Measurements from ENCODE around the gene PEAR1.

DNA sequence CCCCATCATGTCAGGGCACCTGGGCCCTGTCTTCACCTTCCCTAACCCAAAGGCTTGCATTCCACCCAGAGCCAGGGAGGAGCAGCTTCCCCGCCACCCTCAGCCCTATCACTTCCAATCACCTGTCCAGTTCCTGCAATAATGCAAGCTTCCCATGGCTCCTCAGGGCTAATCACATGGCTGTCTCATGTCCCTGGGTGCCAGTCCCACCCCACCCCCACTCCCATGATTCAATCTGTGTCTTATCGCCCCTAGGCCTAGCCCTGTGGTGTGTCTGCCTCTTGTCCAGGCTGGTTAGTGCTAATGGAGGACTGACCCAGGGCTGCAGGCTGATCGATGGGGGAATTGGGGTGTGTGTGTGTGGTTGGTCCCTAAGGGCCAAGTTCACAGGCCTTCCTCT lies 11.0 kb upstream of the PEAR1 start:
- TF ChIP-seq, protein P1, sequence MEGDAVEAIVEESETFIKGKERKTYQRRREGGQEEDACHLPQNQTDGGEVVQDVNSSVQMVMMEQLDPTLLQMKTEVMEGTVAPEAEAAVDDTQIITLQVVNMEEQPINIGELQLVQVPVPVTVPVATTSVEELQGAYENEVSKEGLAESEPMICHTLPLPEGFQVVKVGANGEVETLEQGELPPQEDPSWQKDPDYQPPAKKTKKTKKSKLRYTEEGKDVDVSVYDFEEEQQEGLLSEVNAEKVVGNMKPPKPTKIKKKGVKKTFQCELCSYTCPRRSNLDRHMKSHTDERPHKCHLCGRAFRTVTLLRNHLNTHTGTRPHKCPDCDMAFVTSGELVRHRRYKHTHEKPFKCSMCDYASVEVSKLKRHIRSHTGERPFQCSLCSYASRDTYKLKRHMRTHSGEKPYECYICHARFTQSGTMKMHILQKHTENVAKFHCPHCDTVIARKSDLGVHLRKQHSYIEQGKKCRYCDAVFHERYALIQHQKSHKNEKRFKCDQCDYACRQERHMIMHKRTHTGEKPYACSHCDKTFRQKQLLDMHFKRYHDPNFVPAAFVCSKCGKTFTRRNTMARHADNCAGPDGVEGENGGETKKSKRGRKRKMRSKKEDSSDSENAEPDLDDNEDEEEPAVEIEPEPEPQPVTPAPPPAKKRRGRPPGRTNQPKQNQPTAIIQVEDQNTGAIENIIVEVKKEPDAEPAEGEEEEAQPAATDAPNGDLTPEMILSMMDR (conservative IDR thresholded peaks at IDR 0.05; ENCODE audit: low read depth, low read length): no peak
- TF ChIP-seq EZH2 (IDR thresholded peaks at IDR 0.05; ENCODE audit: low read length, unreplicated experiment): no peak
